Measurements from ENCODE around the gene ATP1A3. TPM values are rescaled to one million over a fixed set of nuclear protein-coding genes. Genes with fewer than 3 reads are reported as not detected.
"Not testable (repeated sequence)": the region's sequence is repeated elsewhere in the genome, so short reads cannot be mapped to it uniquely, and the experiment has no call there.

The ATP1A3 gene
- total RNA-seq, 1 experiment from 2014 or later = not detected

GRCh38 chr19:42018503-42019193 lies 24.6 kb upstream of the ATP1A3 start:
- DNase-seq (ENCODE audit: unreplicated experiment) = no peak
- CTCF ChIA-PET = no interaction called here
- no peak overlapping the region for H3K4me3 Mint-ChIP-seq (ENCODE audit: unreplicated experiment)
- H3K27ac Mint-ChIP-seq (ENCODE audit: low read depth, unreplicated experiment) = no peak overlapping the region
- no peaks in the 10 kb centered on the region for H3K9me3 Mint-ChIP-seq (ENCODE audit: unreplicated experiment)
- POLR2A ChIA-PET = no interaction called here
- no TSS peak for BruUV-seq (replicated peaks)
- TF ChIP-seq CTCF (IDR thresholded peaks at IDR 0.05; ENCODE audit: unreplicated experiment) = no peak
- H3K4me1 Mint-ChIP-seq (ENCODE audit: insufficient read depth, unreplicated experiment) = peaks cover 8% of the 10 kb centered on the region
- intact Hi-C loops (cut with micrococcal nuclease) = no loop called here
- no peaks in the 10 kb centered on the region for H3K36me3 Mint-ChIP-seq (ENCODE audit: insufficient read depth, unreplicated experiment)
- peaks cover 11% of the 10 kb centered on the region for H3K27me3 Mint-ChIP-seq (ENCODE audit: insufficient read depth, unreplicated experiment)

- no peak for TF ChIP-seq CTCF (IDR thresholded peaks at IDR 0.05; ENCODE audit: unreplicated experiment)
- H3K4me1 Mint-ChIP-seq (ENCODE audit: insufficient read depth, unreplicated experiment) = peaks cover 8% of the 10 kb centered on the region
- H3K36me3 Mint-ChIP-seq (ENCODE audit: insufficient read depth, unreplicated experiment) = no peaks in the 10 kb centered on the region
- intact Hi-C loops (cut with micrococcal nuclease) = no loop called here
- POLR2A ChIA-PET = interaction anchor here (0.7 kb wide), 1 partner anchor 143 kb away, joined by 3 read pairs; no protein-coding TSS in a partner anchor
- BruUV-seq (replicated peaks) = no TSS peak
- no peak overlapping the region for H3K27ac Mint-ChIP-seq (ENCODE audit: low read depth, unreplicated experiment)
- DNase-seq (ENCODE audit: unreplicated experiment) = no peak
- H3K4me3 Mint-ChIP-seq (ENCODE audit: unreplicated experiment) = no peak overlapping the region
- CTCF ChIA-PET = interaction anchor here (0.7 kb wide), 1 partner anchor 286 kb away, joined by 3 read pairs; no protein-coding TSS in a partner anchor
- no peaks in the 10 kb centered on the region for H3K9me3 Mint-ChIP-seq (ENCODE audit: unreplicated experiment)
- peaks cover 11% of the 10 kb centered on the region for H3K27me3 Mint-ChIP-seq (ENCODE audit: insufficient read depth, unreplicated experiment)
Measured at GRCh38 chr19:42017040-42017439, 23.0 kb upstream of the ATP1A3 start.

- H3K27ac Mint-ChIP-seq (ENCODE audit: low read depth, unreplicated experiment); H3K4me3 Mint-ChIP-seq (ENCODE audit: unreplicated experiment); H3K36me3 Mint-ChIP-seq (ENCODE audit: insufficient read depth, unreplicated experiment); H3K9me3 Mint-ChIP-seq (ENCODE audit: unreplicated experiment); H3K27me3 Mint-ChIP-seq (ENCODE audit: insufficient read depth, unreplicated experiment); DNase-seq (ENCODE audit: unreplicated experiment); POLR2A ChIA-PET; BruUV-seq (replicated peaks); intact Hi-C loops (cut with micrococcal nuclease): not testable (repeated sequence)
- CTCF ChIA-PET = interaction anchor here (0.7 to 1.1 kb wide), 3 partner anchors 10 to 77 kb away, joined by 4 to 5 read pairs (median 4); no protein-coding TSS in a partner anchor
- H3K4me1 Mint-ChIP-seq (ENCODE audit: insufficient read depth, unreplicated experiment) = peaks cover 15% of the 10 kb centered on the region
Measured at GRCh38 chr19:42012747-42013146, 18.7 kb upstream of the ATP1A3 start.

- no peak for DNase-seq (ENCODE audit: unreplicated experiment)
- peak overlapping the region; percentile 69 for H3K27ac Mint-ChIP-seq (ENCODE audit: low read depth, unreplicated experiment)
- ChIA-PET CTCF (interaction anchor here (0.9 to 1.8 kb wide), 5 partner anchors 10 to 76 kb away, joined by 3 to 5 read pairs (median 4); no protein-coding TSS in a partner anchor), POLR2A (interaction anchor here (0.7 kb wide), 1 partner anchor 21 kb away, joined by 3 read pairs; no protein-coding TSS in a partner anchor)
- no peak for TF ChIP-seq CTCF (IDR thresholded peaks at IDR 0.05; ENCODE audit: unreplicated experiment)
- H3K4me3 Mint-ChIP-seq (ENCODE audit: unreplicated experiment) = no peak overlapping the region
- peaks cover 15% of the 10 kb centered on the region for H3K4me1 Mint-ChIP-seq (ENCODE audit: insufficient read depth, unreplicated experiment)
- TSS peak; percentile 39 for BruUV-seq (replicated peaks)
- intact Hi-C loops (cut with micrococcal nuclease) = no loop called here
- H3K27me3 Mint-ChIP-seq (ENCODE audit: insufficient read depth, unreplicated experiment) = no peaks in the 10 kb centered on the region
- peaks cover 4% of the 10 kb centered on the region for H3K36me3 Mint-ChIP-seq (ENCODE audit: insufficient read depth, unreplicated experiment)
- H3K9me3 Mint-ChIP-seq (ENCODE audit: unreplicated experiment) = no peaks in the 10 kb centered on the region
Measured at GRCh38 chr19:42010245-42011126, 16.5 kb upstream of the ATP1A3 start.

All from MCF 10A (cell line).